Mesendoderm (in vitro differentiated cells): ENCODE measurements around the gene SHISAL1.

Experiments
- DNase-seq: peaks from one replicate; pipeline ENCODE4 v3.0.0; 2013
- H2AK5ac ChIP-seq: 2 replicates; pipeline ENCODE4 v1.6.1; 2013; ENCODE audit warnings: low read length, inconsistent platforms
- H2BK120ac ChIP-seq: 2 replicates; pipeline ENCODE4 v1.6.1; 2013; ENCODE audit warnings: low read depth, mild to moderate bottlenecking, low read length, moderate library complexity, mixed read lengths
- H2BK15ac ChIP-seq: replicated peaks from 2 replicates; pipeline ENCODE4 v1.6.1; 2013; ENCODE audit warnings: low read depth, mild to moderate bottlenecking, moderate library complexity
- H2BK5ac ChIP-seq: 2 replicates; pipeline ENCODE4 v1.6.1; 2013; ENCODE audit warnings: low read length, inconsistent platforms
- H3K18ac ChIP-seq: 2 replicates; pipeline ENCODE4 v1.6.1; 2013; ENCODE audit warnings: mild to moderate bottlenecking, low read length, mixed read lengths
- H3K23ac ChIP-seq: one replicate; pipeline ENCODE4 v1.6.1; 2013; ENCODE audit warnings: low read length
- H3K27ac ChIP-seq: 2 replicates; pipeline ENCODE4 v1.5.1; 2013; ENCODE audit warnings: low read depth, mild to moderate bottlenecking, inconsistent platforms, low read length, moderate library complexity
- H3K27me3 ChIP-seq: 2 replicates; pipeline ENCODE4 v1.6.1; 2013; ENCODE audit warnings: low read length, control low read depth, mild to moderate bottlenecking, inconsistent platforms; ENCODE audit not compliant: insufficient read depth, poor library complexity
- H3K36me3 ChIP-seq: 2 replicates; pipeline ENCODE4 v1.6.1; 2013; ENCODE audit warnings: low read length, inconsistent platforms; ENCODE audit not compliant: control insufficient read depth, insufficient read depth
- H3K4ac ChIP-seq: one replicate; pipeline ENCODE4 v1.6.1; 2013; ENCODE audit warnings: low read depth, mild to moderate bottlenecking, low read length, moderate library complexity
- H3K4me1 ChIP-seq: 2 replicates; pipeline ENCODE4 v1.6.1; 2013; ENCODE audit warnings: low read depth, low read length, inconsistent platforms; ENCODE audit not compliant: control insufficient read depth
- H3K4me2 ChIP-seq: 2 replicates; pipeline ENCODE4 v1.6.1; 2013; ENCODE audit warnings: low read length
- H3K4me3 ChIP-seq: 2 replicates; pipeline ENCODE4 v1.5.1; 2013; ENCODE audit warnings: mild to moderate bottlenecking, low read length
- H3K56ac ChIP-seq: one replicate; pipeline ENCODE4 v1.6.1; 2013; ENCODE audit warnings: low read length
- H3K79me1 ChIP-seq: 2 replicates; pipeline ENCODE4 v1.6.1; 2013; ENCODE audit warnings: low read length, inconsistent platforms
- H3K79me2 ChIP-seq: 2 replicates; pipeline ENCODE4 v1.6.1; 2013; ENCODE audit warnings: mild to moderate bottlenecking, low read length; ENCODE audit not compliant: control insufficient read depth, insufficient read depth
- H3K9ac ChIP-seq: 2 replicates; pipeline ENCODE4 v1.6.1; 2013; ENCODE audit warnings: low read length, inconsistent platforms
- H4K5ac ChIP-seq: one replicate; pipeline ENCODE4 v1.6.1; 2013; ENCODE audit warnings: low read length
- H4K8ac ChIP-seq: one replicate; pipeline ENCODE4 v1.6.1; 2013; ENCODE audit warnings: low read depth, mild to moderate bottlenecking, control low read depth, low read length, moderate library complexity
- WGBS: extraction: QIAGEN DNeasy Blood & Tissue Kit; methylation state at CpG from one replicate; pipeline ENCODE4 v1.1.7; 2013; ENCODE audit warnings: low lambda C conversion rate, missing lambda C conversion rate; ENCODE audit not compliant: insufficient coverage; ENCODE audit errors: extremely low coverage; 5-methylcytosine and 5-hydroxymethylcytosine counted together

SHISAL1 gene

DNA sequence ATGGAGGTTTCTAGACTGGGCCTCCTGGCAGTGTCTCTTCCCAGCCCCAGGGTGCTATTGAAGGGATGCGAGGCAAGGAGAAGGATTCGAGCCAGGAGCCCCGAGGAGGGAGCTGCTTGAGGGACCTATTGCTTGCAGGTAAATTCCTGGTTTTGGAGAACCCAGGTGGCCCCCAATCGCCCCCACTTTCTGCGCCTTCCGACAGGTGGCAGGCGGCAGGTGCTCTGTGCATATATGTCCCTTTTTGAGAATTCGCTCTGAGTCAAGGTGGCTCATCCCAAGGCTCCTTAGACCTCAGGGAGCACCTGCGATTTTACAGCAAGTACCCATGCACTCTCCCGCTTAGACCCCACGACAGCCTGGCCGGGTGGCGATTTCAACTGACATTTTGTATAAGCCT lies 40.3 kb upstream of the SHISAL1 start:
- Histone ChIP-seq H3K79me1 (no peaks in the 10 kb centered on the region), H3K36me3 (no peaks in the 10 kb centered on the region), H2BK120ac (no peak overlapping the region), H3K9ac (no peak overlapping the region), H4K8ac (no peak overlapping the region), H3K4me3 (no peak overlapping the region), H3K4me2 (no peak overlapping the region), H3K27me3 (no peaks in the 10 kb centered on the region), H3K23ac (no peak overlapping the region), H2BK5ac (no peak overlapping the region), H2BK15ac (no peak overlapping the region), H3K18ac (no peak overlapping the region), H3K56ac (no peak overlapping the region), H4K5ac (no peak overlapping the region), H3K4ac (no peak overlapping the region), H3K27ac (no peak overlapping the region), H2AK5ac (no peak overlapping the region), H3K79me2 (no peaks in the 10 kb centered on the region), H3K4me1 (no peaks in the 10 kb centered on the region)
- no CpG with 5 or more reads among the region's 13 CpGs for WGBS
- DNase-seq, result no peak

DNA sequence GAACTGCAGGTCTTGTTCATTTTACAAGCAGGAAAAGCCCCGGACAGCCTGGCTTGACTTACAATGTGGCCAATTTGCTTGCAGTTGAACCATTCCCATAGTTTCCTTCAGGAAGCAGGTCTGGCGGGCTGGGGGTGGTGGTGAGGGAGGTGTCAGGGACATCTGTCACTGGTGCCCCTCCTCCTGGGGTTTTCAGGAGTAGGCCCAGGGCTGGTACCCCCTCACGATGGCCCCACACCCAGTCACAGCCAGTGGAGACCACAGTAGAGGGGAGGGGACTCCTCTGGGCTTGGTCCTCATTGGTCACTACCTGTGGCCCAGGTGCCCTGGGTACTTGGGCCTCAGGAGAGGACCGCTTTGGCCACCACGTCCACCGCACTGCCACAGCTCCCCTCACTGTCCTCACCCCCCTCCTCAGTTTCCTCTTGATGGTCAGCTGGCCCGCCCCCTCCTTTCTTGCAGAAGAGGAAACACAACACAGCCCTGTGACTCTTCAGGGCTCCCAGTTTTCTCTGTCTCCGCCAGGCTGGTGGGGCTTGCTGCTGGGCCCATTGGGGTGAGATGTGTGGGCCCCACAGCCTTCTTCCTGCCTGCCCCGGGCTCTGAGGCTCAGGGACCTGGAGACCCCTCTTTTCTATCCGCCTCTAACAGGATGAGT lies 39.8 kb upstream of the SHISAL1 start:
- Histone ChIP-seq H3K27ac (no peak overlapping the region), H2BK120ac (no peak overlapping the region), H3K36me3 (no peaks in the 10 kb centered on the region), H3K4me2 (no peak overlapping the region), H2BK15ac (no peak overlapping the region), H4K5ac (no peak overlapping the region), H3K18ac (no peak overlapping the region), H3K27me3 (no peaks in the 10 kb centered on the region), H2AK5ac (no peak overlapping the region), H3K9ac (no peak overlapping the region), H3K79me1 (no peaks in the 10 kb centered on the region), H3K79me2 (no peaks in the 10 kb centered on the region), H3K23ac (no peak overlapping the region), H3K4me3 (no peak overlapping the region), H4K8ac (no peak overlapping the region), H2BK5ac (no peak overlapping the region), H3K4me1 (no peaks in the 10 kb centered on the region), H3K4ac (no peak overlapping the region), H3K56ac (no peak overlapping the region)
- DNase-seq, result no peak
- WGBS, result no CpG with 5 or more reads among the region's 10 CpGs

DNA sequence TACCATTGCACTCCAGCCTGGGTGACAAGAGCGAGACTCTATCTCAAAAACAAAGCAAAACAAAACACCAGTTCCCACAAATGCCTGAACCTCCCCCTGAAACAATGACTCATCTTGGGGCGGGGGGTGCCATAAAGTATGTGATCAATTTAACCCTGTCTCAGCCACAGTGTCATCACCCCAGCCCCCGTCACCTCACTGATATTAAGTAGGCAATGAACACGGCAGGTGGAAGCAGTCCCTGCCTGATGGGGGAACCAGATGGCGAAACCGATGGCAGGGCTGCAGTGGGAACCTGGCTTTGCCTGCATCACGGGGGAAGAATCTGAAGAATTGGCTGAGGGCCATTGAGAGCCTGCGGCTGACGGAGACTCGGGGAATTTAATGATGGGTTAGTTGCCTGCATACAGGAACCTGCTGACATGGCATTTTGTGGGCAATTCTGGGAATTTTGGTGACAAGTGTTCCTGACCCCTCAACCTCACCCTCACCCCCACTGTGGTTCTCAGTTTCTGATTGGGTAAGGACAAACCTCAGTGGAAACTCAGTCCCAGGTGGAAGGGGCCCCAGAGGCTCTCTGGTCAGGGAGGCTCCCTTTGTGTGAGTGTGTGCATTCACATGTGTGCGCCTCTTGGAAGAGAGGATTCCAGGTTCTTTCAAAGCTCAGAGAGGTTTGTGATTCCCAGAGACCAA lies 39.1 kb upstream of the SHISAL1 start:
- WGBS, result no CpG with 5 or more reads among the region's 11 CpGs
- peak; percentile 94 for DNase-seq
- H3K36me3 ChIP-seq, result no peaks in the 10 kb centered on the region
- H3K79me1 ChIP-seq, result no peaks in the 10 kb centered on the region
- H4K5ac ChIP-seq, result no peak overlapping the region
- H2AK5ac ChIP-seq, result no peak overlapping the region
- no peak overlapping the region for H2BK5ac ChIP-seq
- H3K9ac ChIP-seq, result no peak overlapping the region
- no peak overlapping the region for H3K56ac ChIP-seq
- H2BK120ac ChIP-seq, result no peak overlapping the region
- no peak overlapping the region for H3K4ac ChIP-seq
- no peak overlapping the region for H3K23ac ChIP-seq
- no peaks in the 10 kb centered on the region for H3K79me2 ChIP-seq
- no peaks in the 10 kb centered on the region for H3K4me1 ChIP-seq
- no peak overlapping the region for H3K27ac ChIP-seq
- no peak overlapping the region for H4K8ac ChIP-seq
- no peaks in the 10 kb centered on the region for H3K27me3 ChIP-seq
- H3K4me2 ChIP-seq, result no peak overlapping the region
- H3K18ac ChIP-seq, result no peak overlapping the region
- H3K4me3 ChIP-seq, result no peak overlapping the region
- H2BK15ac ChIP-seq, result no peak overlapping the region

DNA sequence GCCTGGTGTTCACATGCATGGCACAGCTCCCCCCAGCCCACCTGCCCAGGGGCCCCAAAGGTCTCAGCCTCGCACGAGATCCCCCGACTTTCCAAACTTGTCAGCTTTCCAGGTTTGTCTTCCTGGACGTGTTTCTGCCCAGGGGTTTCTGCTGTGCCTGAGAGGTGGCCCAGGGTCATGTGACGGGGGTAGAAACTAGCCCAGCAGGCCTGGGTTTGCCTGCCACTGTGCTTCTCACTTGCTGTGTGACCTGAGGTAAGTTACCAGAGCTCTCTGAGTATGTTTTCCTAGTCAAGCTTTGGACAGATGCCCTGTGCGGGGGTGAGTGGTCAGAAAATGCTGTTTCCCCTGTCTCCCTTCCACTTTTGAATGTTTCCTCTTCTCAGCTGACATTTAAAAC lies 38.3 kb upstream of the SHISAL1 start:
- H3K27me3 ChIP-seq, result no peaks in the 10 kb centered on the region
- no peak overlapping the region for H2BK5ac ChIP-seq
- no peaks in the 10 kb centered on the region for H3K36me3 ChIP-seq
- H3K79me1 ChIP-seq, result no peaks in the 10 kb centered on the region
- no peak overlapping the region for H3K9ac ChIP-seq
- no peak overlapping the region for H3K23ac ChIP-seq
- DNase-seq, result no peak
- H2BK120ac ChIP-seq, result no peak overlapping the region
- no peak overlapping the region for H2BK15ac ChIP-seq
- H3K4me2 ChIP-seq, result no peak overlapping the region
- H3K18ac ChIP-seq, result no peak overlapping the region
- H2AK5ac ChIP-seq, result no peak overlapping the region
- no peaks in the 10 kb centered on the region for H3K4me1 ChIP-seq
- no peak overlapping the region for H4K8ac ChIP-seq
- H3K79me2 ChIP-seq, result no peaks in the 10 kb centered on the region
- H3K4ac ChIP-seq, result no peak overlapping the region
- H4K5ac ChIP-seq, result no peak overlapping the region
- no CpG with 5 or more reads among the region's 6 CpGs for WGBS
- H3K27ac ChIP-seq, result no peak overlapping the region
- H3K56ac ChIP-seq, result no peak overlapping the region
- H3K4me3 ChIP-seq, result no peak overlapping the region

DNA sequence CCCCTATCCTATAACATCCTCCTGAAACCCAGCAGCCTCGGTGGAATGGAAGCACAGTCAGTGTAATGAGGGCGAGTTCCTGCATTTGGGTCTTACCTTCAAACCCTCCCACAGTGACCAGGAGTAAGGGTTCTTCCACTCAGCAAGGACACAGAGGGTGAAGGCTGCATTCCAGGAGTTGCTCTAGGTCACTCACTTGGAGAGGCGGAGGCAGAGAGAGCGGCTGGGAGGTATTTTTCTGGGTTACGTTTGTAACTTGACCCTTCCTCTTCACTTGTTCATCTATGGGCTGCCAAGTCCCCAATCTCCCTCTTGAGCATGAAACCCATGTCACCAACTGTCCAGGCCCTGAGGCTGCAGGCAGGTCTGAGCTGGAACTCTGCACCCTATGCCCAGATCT lies 36.8 kb upstream of the SHISAL1 start:
- Histone ChIP-seq H3K27ac (no peak overlapping the region), H2BK15ac (no peak overlapping the region), H4K5ac (no peak overlapping the region), H3K4me2 (no peak overlapping the region), H3K18ac (no peak overlapping the region), H3K79me2 (no peaks in the 10 kb centered on the region), H2BK5ac (no peak overlapping the region), H3K36me3 (no peaks in the 10 kb centered on the region), H3K79me1 (no peaks in the 10 kb centered on the region), H3K4me3 (no peak overlapping the region), H3K23ac (no peak overlapping the region), H3K4me1 (no peaks in the 10 kb centered on the region), H3K9ac (no peak overlapping the region), H2BK120ac (no peak overlapping the region), H3K27me3 (no peaks in the 10 kb centered on the region), H4K8ac (no peak overlapping the region), H3K4ac (no peak overlapping the region), H3K56ac (no peak overlapping the region), H2AK5ac (no peak overlapping the region)
- no CpG with 5 or more reads among the region's 5 CpGs for WGBS
- no peak for DNase-seq
